Measurements from ENCODE around the gene PMAIP1.
"Not testable (repeated sequence)": the region's sequence is repeated elsewhere in the genome, so short reads cannot be mapped to it uniquely, and the experiment has no call there.

PMAIP1 gene
- total RNA-seq, result 421 reads per million, percentile 97 among the genes with 10 or more reads in this experiment

- peak; percentile 77 for DNase-seq
Observed at GRCh38 chr18:59899298-59900221, at the start of gene PMAIP1. Gene PMAIP1, plus strand, starts transcription at chr18:59899996. Its CDS starts 182 bp downstream, at chr18:59900178.

DNA sequence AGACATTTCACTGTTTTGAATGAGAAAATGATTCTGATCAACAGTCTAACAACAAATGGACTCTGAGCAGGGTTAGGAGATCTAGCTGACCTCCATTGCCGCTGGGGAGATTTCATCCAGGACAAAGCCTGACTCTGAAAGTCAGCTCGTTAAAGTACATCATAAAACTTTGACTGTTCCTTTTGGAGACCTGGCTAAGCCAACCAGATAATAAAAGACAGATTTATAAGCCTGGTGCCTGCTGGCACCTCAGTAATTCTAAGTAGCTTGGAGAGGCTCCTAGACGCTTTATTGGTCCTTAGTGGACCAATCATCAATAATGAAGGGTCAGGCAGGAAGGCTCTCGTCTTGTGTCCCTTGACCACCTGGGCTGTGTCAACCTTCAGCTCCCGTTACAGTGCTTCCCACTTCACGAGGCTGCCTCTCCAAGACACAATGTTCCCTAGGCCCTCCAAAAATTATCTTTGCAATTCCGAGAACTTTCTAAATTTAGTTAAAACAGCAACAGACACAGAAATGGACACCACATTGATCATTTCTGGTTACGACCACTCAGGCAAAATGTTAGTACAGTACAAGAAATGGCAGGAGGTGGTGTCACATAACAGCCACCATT is 47.9 kb upstream of the PMAIP1 start:
- DNase-seq, result no peak

DNA sequence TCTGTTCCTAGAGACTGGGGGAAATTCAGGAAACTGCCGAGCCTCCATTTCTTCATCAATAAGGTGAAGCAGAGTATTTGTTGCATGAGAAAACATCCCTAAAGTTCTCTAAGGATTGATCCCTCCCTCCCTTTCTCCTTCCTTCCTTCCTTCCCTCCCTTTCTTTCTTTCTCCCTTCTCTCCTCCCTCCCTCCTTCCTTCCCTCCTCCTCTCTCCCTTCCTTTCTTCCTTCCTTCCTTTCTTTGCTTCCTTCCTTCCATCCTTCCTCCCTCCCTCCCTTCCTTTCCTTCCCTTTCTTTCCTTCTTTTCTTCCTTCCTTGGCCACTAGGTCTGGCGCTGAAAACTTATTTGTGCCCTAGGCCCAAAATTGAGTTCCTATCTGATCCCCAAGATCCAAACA is 47.2 kb upstream of the PMAIP1 start:
- DNase-seq, result no peak

- no peak for DNase-seq
Observed at GRCh38 chr18:59853380-59853779, 46.4 kb upstream of the PMAIP1 start.

DNA sequence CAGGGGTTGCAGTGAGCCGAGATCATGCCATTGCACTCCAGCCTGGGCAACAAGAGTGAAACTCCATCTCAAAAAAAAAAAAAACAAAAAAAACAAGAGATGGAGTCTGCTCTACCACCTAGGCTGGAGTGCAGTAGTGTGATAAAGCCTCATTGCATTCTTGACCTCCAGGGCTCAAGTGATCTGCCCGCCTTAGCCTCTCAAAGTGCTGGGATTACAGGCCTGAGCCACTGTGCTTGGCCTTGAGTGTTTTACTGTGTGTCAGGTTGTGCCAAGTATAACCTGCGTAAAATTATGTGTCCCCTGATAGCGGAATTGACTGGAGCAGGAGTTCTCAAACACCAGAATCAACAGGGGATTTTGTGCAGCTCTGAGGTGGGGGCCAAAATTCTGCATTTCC is 45.8 kb upstream of the PMAIP1 start:
- not testable (repeated sequence) for DNase-seq

DNA sequence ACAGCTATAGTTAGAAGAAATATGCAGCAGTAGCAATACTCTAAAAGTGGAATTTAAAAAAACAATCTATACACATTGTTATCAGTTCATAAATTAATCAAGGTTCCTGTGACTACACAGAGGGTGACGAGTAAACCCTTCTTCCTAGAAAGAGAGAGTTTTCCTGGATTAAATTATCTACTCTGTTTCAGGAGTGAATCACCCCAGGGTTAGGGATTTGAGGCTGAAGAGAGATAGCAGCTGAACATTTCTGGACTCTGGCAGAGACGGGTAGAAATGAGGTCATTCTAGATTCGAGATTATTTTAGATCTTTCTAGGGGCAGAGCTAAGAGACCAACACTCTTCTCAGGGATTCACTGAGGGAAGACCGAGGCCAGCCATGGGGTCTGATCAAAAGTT is 38.8 kb upstream of the PMAIP1 start:
- DNase-seq, result no peak

DNA sequence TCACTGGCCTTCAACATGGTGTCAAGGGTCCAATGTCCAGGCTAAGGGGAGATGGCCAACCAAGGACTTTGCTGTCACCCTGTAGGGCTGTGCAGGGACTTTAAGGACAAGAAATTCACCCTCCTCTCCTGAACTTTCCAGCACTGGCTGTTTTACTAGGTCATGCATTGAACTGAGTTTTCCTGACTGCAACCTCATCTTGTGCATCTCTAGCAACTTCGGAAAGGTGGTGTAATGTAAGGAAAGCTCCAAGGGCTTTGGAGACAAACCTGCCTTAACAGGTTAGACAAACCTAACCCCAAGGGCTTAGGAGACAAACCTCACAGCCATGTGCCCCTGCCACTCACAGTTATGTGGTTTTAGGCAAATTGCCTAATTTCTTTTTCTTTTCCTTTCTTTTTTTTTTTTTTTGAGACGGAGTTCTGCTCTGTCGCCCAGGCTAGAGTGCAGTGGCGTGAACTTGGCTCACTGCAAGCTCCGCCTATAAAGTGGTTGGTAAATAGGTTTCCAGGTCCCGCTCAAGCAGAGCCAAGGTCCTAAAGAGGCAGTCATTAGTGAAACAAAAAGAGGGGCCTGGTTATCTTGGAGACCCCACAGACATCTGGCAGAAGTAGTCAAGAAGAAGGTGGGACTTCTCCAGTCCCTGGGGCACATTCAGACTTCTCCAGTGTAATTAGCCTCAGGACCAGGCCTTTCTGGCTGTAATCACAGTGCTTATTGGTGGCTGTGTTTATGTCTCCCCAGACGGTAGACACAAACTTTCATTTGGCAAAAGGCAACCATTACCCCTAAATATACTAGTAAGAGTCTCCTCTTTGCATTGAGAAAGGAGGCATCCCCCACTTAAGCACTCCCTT is 37.6 kb upstream of the PMAIP1 start:
- DNase-seq, result no peak

GRCh38 chr18:59865241-59865986 is 34.4 kb upstream of the PMAIP1 start:
- DNase-seq, result no peak

DNA sequence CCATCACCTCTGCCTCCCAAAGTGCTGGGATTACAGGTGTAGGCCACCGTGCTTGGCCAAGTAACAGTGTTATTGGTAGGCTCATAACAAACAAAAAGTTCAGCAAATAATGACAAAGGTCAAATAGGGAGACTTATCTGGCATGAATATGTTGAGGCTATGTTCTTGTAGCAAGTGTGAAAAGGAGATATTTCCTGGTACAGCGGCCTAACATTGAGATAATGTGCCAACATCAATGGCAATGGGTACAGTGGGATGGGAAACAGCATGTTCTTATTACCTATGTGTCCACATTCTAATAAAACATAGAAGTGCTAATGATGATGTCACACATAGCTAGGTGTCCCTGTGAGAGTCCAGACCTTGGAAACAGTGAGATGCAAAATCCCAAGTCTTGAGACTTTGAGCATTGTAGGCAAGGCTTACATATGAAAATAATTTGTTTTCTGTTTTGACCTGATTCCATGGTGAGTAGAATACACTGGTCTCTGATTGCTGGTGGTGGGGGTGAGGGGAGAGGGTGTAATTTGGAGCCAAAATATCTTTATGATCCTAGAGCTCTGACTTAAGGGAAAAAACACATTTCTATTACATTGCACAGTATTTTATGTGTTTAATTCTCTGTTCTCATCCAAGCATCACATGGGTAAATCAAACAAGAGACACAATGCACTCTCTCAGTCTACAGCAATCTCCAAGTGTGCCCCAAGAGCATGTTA is 33.1 kb upstream of the PMAIP1 start:
- no peak for DNase-seq

DNA sequence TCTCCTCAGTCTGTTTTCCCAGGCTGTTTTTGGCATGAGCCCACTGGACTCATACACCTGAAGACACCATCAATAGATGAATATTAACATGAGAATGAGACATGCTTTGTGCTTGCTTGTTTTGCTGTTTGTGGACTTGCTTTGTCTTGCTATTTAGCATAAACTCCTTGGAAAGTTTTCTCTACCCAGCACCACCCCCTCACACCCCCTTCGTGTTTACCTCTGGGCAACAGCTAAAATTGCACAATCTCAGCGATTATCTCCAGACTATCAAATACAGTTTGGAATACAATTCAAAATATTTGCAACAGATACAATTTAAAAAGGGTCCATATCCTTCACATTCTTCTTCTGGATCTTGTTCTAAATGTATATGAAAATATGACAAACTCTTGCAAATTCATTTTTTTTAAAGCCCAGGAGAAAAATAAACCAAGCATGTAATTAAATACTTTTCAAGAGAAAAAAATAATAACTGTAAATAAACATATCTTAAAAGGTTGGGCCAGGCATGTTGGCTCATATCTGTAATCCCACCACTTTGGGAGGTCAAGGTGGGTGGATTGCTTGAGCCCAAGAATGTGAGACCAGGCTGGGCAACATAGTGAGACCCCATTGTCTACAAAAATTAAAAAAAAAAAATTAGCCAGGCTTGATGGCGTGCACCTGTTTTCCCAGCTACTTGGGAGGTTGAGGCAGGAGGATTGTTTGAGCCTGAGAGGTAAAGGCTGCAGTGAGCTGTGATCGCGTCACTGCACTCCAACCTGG is 32.3 kb upstream of the PMAIP1 start:
- DNase-seq, result no peak

DNA sequence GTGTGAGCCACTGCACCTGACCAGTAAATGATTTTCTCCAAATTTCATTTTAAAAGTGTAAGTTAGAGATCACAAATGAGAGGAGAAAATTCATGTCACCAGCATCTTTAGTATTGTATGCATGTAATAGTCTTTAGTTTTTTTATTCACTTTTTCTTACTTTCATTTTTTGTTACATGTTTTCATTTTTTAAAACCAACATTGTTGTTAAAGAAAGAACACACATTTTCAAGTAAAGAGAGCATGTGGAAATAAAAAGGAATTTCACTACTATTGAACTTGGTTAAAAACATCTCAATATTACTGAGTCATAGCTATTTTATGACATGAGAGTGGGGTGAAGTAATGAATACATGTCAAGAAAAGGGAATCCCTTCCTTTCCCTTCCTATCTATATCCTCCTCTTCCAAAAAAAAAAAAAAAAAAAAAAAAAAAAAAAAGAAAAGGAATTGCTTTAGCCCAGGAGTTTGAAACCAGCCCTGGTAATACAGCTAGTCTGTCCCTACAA is 29.1 kb upstream of the PMAIP1 start:
- no peak for DNase-seq

DNA sequence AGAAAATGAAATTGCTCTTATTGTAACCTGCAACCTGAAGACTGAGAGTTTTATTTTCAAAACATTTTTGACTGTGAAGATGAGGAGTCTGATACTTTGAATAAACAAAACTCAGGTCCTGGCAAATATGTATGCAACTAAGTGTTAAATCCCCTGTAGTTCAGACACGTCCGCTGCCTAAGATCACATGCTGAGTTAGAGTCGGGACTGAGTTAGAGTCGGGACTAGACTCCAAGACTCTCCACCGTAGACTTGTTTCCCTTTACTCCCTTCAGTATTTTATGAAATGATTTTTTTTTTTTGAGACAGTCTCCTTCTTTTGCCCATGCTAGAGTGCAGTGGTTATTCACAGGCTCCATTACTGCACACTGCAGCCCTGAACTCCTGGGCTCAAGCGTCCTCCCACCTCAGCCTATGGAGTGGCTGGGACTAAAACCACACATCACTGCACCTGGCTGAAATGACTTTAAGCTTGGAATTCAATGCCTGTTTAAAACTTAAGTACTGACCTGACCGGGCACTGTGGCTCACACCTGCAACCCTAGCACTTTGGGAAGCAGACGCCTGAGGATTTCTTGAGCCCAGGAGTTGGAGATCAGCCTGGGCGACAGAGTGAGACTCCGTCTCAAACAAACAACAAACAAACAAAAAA is 28.0 kb upstream of the PMAIP1 start:
- no peak for DNase-seq

GRCh38 chr18:59873641-59874040 is 26.2 kb upstream of the PMAIP1 start:
- no peak for DNase-seq

DNA sequence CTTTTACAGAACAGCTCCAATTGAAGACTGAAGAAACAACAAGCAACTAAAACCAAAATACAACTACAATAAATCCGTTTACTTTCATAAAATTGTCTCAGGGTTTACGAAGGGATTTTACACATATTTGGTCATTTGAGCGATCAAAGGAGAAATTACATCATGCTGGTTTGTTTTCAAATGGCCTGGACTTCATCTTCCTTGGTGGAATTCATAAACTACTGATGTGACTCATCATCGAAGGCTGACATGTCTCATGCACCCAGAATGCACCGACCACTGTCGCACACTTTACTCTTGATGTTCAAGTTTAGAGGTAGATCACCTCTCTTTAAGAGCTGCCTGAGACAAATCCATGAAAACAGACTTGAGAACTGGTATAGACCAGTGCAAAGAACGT is 25.6 kb upstream of the PMAIP1 start:
- no peak for DNase-seq

DNA sequence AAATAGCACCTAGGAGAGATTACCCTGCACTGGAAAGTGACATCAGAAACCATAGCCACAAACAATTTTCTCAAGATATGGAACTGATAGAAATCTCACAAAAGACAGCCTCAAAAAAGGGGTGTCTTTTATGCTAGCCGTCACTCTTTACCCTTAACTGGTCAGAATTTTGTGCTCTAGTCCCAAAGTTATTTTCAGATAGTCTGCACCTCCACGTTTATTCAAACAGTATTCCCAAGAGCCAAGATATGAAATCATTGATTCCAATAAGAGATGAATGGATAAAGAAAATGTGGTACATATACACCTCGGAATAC is 23.5 kb upstream of the PMAIP1 start:
- DNase-seq, result no peak

GRCh38 chr18:59877361-59877760 is 22.4 kb upstream of the PMAIP1 start:
- no peak for DNase-seq

DNA sequence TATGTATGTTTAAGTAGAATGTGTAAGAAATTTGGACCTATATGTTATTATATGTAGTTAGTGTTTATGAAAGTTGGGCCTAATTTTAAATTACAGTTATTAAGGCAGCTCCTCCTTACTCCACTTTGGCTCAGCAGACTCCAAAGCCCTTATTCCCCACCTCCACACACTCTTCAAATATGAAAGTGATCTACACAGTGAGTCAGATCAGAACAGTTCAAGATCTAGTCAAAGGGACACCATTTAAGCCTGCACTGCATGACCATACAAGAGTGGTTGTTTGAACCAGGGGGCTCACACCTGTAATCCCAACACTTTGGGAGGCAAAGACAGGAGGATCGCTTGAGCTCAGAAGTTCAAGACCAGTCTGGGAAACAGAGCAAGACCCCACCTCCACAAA is 21.2 kb upstream of the PMAIP1 start:
- no peak for DNase-seq

GRCh38 chr18:59881728-59882656 is 17.8 kb upstream of the PMAIP1 start:
- no peak for DNase-seq

DNA sequence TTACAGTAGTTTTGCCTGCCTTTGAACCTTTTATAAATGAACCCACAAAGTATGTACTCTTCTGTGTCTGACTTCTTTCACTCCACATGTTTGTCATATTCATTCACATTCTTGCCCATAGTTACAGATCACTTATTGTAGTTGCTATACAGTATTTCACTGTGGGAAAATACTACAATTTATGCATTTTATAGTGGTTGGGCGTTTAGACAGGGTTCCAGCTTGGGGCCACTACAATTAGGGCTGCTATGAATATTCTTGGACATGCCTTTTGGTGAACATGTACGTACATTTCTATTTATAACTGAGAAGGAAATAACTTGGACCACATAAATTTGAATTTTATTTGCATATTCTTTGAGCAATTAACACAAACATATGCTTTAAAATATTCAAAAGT is 15.4 kb upstream of the PMAIP1 start:
- DNase-seq, result no peak
